Colon (tissue), 2 donors: ENCODE results near the gene TST.

Source experiments
- FAIRE-seq: peaks from 2 replicates; lab custom pipeline; 2012; peaks lifted over from hg19 to GRCh38; lab: Jason Lieb, UNC
- donor health status: control.
- donor health status: control.

Gene TST

DNA sequence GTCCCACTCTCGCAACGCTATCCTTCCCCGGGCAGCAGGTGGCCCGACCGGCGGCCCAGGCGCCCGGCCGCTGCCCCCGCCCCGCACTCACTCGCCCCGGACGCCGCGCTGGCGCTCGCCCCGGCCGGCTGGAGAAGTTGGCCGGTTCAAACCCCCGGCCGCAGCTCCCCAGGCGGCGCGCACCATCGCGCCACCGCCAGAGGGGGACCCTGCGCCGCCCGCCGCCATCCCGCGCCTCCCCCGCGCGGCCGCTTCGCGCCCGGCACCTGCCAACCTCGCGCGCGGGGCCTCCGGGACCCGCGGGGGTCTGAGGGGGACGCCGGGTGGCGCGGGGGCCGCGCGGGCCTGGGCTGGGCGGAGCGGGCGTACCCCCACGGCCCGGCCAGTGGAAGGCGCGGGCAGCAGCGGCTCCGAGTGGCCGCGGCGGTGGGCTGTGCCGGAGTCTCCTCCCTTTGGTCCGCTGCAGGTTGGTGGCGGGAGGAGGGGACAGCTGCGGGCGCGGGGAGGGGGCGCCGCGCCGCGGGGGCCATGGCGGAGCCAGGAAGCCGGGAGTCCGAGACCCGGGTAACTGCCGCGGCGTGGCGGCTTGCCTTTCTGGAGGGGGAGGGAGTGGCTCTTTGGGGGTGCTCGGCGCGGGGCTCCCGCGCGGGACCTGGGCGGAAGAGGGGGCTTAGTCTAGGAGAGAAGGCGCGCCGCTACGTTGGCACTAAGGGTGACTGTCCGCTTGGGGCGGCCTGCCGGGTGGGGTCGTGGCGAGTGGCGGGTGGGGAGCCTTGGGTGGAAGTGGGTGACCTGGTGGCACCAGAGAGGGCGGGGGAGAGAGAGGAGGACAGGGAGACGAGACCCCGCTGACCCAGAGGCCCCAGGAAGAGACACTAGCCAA, at the start of gene TST, which contains the start of gene MPST:
TSS of gene TST (minus strand) at position 139 of the 883 bp plus-strand sequence. CDS start 715 bp downstream, outside the sequence.
TSS of gene MPST (plus strand) at position 434 of the 883 bp plus-strand sequence. CDS start at position 529, 95 bp downstream.
- FAIRE-seq, result no peak

DNA sequence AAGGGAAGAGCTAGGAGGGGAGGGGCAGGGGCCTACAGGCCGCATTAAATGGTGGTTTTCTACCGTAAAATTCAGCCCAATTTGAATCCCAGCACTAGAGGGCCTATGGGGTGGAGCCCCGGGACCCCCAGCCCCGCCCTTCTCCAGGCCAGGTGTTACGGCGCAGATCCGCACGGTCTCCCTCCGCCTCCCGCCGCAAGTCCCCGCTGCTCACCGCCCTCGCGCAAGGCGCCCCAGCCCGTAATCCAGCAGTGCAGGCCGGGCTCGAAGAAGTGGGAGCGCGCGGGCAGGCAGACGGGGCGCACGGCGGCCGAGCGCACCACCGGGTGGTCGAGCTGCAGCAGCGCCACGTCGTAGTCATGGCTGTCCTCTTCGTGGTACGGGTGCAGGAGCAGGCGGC, 49.6 kb upstream of the TST start:
- no peak for FAIRE-seq

DNA sequence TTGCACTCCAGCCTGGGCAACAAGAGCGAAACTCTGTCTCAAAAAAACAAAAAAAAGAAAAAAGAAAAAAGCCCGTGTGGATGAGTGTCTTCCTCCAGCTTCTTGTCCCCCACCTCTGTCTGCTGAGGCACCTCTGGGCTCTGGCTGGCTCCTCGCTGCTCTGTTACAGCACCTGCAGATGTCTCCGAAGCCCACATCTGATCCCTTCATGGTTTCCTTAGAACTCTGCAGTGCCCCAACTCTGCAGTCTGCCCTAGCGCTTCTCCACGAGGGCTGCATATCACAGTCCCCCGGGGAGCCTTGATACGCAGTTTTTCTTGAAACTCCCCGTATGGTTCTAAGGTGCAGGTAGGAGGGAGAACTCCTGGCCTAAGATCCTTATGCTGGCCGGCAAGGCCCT, 48.2 kb upstream of the TST start:
- FAIRE-seq, result no peak

DNA sequence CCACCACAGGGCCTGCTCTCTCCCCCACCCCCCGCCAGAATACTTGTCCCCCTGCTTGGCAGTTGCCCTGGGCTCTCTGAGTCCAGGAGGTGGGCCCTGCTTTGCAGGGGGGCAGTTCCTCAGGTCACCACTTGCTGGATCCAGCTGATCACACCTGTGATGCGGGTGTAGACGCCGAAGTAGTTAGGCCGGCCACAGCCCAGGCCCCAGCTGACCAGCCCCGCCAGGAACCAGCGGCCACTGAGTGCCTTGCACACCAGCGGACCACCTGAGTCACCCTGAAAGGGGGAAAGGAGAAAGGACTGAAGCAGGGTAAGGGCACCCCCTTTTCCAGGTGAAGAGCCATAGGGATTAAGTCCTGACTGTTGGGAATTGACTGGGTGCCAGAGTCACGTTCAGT, 46.7 kb upstream of the TST start:
- FAIRE-seq, result no peak

DNA sequence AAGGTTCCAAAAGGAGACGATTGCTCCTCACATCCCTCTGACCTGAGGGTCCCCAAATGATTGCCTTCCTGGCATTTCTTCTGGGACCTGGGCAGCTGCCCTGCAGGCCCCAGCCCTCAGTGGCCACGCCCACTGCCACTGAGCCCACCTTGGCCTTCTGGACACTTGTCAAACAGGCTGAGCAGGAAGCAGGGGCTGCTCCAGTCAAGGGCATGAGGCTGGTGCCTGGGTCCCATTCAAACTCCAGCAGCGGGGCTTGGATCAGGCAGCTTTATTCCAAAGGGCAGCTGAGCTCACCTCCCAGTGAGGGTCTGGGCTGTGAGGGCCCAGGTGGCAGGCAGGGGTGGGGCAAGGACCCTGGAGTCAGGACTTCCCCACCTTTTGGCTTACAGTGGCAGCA, 45.9 kb upstream of the TST start:
- FAIRE-seq, result no peak

DNA sequence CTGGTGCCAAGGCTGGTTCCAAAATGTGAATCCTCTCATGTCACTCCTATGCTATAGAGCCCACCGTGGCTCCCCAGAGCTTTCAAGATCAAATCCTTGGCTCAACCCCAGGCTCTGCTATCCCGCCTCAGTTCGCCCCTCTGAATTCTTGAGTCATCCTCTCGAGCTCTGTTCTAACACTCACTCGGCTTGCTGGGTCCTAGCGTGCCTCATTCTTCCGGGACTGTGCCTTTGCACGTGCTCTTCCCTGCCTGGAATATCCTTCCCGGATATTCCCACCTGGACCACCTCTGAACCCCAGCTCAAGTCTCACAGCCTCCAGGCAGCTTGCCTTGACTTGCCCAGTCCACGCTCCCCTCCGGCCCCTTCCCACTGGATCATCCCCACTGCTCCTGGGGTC, 45.3 kb upstream of the TST start:
- FAIRE-seq, result no peak

DNA sequence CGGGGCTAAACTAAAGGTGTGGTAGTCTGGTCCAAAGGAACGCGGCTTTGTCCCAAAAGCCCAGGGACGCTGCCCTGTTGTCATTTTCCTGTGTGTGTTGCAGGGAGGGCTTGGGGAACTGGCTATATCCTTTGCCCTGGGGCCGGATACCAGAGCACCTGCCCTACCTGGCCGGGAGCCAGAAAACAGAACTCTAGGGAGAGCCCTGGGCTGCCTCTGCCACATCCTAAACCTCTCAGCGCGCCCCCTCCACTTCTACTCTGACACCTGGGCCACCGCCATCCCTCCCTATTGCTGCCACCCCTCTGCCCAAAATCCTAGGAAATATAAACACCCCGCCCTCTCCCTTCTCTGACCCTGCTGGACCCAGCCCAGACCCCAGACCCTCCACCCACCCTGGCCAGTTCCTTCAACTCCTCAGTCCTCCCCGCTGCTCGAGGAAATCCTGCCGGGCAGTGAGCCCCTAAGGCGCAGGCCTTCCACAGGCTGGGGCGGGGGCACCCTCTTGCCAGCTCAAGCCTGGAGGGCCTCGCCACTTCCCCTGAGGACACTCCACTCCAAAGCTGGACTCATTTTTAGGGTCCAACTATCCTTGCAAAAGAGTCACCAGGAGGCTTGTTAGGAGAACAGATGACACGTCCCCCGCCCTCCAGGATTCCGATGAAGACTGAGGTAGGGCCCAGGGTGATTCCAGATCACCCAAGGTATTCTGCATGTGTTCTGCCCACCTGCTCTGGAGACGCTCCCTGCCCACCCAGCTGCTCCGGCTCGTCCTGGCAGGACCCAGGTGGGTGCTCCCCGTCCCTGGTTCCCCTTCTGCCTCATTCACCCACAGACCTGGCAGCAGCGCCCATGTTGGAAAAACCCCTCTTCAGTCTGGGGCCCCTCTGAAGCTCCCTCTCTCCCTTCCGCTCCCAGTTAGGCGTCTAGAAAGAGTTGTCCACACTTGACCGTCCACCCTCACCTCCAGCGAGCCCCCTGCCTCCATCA, 44.5 kb upstream of the TST start:
- FAIRE-seq, result no peak

DNA sequence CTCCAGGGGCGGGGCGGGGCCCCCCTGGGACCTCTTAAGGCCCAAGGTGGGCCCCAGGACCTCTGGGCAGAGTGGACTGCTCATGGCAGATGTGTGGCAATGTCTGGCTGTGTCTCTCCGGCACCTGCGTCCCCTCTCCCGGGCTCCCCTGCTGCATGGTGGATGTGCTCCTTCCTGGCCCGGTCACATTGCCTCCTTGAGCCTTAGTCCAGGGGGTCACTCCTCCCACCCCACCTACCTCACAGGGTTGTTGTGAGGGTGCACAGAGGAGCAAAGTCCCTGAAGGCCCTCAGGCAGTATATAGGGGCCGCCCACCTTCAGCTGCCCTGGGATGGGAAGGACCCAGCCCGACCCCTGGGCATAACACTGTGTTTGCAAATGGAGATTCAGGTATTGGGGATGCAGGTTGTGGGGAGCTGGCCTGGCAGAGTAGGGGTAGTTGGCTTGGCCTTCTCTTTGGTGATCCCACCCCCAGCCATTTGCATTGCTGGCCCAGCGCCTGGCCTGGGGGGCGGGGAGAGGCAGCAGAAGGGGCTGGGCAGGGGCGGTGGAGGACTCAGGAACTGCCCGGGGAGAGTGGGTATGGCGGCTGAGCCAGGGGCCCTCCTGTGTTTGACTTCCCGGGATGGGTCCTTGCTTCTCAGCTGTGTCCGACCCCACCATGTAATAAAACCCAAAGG, 43.6 kb upstream of the TST start:
- FAIRE-seq, result no peak

DNA sequence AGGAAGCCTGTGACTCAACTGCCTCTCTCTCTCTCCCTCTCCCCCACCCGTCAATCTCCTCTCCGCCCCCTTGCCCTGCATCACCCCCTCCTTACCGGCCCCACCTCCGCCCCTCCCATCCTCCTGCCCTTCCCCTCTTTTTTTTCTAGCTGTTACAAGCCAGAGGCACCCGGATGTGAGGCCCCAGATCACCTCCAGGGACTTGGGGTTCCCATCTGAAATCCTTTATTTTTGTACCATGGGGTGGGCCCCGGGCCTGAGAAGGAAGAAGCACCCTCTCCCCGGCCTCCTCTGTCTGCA, 43.1 kb upstream of the TST start:
- FAIRE-seq, result no peak

DNA sequence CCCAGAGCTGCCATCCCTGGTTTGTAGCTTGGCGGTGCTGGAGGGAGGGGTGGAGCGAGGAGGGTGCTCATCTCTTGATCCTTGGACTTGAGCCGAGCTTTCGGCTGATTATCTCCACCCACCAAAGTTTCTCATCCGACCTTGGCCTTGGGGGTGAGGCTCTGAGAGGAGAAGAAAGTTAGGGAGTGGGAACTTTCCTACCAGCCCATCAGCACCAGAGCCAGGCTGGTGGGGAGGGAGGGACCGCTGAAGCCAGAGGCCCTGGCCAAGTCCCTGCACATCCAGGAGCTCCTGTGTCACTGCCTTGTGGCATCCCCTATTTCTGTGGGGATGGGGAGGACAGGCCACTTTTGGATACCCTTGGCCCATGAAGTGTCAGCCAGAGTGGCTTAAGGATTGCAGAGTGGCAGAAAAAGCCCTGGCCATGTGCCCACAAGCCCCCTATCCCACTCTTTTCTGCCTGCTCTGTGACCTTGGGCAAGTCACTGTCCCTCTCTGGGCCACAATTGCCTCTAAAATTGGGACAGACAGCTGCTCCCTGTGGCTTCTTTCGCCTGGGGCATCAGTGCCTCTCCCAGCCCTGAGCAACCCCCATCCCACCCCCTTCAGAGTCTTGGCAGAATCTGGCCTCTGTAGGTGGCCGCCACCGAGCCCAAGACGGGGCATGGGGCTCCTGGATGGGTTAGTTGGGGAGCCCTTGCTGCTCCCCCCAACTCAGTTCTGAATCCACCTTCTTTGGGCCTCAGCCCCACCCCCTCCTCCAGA, 42.5 kb upstream of the TST start:
- FAIRE-seq, result no peak

DNA sequence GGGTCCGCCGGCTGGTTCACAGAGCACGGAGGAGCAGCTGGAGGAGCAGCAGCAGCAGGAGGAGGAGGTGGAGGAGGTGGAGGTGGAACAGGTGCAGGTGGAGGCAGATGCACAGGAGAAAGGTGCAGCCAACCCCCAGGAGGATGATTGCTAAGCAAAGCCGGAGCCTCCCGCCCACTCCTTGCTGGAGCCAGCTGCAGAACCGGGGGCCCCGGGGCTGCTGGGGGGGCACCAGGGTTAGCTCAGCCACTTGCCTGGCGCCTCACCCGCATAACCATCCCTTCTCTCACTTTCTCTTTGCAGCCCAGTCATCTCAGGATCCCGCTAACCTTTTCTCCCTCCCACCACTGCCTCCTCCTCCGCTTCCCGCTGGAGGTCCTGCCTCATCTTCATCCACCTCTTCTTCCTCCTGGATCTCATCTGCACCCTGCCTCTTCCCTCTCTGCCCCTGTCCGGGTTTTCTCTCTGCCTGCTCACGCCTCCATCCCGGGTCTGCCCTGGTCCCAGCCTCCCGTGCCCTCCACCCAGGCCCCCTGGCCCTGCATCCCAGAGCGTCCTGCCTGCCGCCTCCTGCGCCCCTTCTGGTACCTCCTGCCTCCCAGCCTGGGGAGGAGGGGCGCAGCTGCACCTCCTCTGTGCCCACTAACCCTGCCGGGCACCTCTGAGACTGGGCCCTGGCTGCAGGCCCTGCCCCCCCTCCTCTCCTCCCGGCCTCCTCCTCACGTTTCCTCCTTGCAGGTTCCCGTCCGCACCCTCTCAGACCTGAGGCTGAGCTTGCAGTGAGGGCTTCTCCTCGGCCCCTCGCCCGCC, 41.8 kb upstream of the TST start:
- FAIRE-seq, result no peak

DNA sequence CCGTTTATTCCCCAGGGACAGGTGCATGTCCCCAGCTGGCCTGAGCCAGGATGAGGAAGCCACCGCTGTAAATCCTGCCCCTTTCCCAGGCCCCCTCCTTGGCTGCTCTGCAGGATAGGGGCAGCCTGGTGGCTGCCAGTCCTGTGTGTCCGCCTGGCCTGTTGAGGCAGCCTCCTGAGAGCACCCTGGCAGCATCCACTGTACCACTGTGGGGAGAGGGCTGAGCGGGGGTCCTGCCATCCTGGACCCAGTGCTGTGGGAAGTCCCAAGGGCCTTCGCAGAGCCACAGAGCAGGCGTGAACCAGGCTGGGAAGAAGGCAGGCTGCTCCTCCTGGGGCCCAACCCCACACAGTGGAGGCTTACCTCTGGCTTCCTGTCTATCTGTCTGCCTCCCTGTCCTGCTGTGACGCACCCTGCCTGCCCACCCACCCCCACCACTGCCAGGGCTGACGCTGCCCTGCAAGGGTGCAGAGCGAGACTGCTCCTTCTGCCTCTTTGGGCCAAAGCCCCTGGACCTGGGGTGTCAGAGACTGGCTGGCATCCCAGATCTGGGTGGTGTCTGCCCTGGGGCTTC, 40.7 kb upstream of the TST start:
- no peak for FAIRE-seq

DNA sequence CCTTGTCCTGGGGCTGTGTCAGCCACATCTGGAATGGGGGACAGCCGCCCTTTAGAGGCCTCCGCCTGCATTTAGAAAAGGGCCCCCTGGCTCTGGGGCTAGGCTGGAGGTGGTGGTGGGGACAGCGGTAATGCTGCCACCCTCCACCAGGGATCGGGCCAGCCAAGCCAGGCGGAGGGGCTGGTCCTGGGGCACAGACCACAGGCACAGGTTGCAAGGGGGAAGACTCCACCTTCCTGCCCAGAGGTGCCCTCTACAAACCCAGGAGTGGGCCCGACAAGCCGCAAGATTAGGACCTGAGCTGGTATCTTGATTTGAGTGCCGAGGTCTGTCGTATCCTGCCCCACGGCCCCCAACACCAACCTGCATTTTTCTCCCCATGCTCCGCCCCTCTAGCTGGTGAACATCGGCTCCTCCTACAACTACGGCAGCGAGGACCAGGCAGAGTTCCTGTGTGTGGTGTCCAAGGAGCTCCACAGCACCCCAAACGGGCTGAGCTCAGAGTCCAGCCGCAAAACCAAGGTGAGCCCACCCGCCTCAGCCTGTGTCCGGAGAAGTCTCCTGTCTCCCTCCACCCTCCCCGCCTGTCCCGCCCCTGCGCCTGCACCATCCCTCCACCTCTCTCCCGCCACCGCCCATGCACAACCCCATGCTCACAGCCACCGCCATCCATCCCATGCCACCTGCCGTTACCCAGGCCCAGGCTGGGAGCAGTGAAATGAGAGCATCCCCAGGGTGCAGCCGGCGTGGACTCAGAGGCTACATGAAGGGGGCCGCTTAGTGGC, 39.9 kb upstream of the TST start:
- FAIRE-seq, result no peak

DNA sequence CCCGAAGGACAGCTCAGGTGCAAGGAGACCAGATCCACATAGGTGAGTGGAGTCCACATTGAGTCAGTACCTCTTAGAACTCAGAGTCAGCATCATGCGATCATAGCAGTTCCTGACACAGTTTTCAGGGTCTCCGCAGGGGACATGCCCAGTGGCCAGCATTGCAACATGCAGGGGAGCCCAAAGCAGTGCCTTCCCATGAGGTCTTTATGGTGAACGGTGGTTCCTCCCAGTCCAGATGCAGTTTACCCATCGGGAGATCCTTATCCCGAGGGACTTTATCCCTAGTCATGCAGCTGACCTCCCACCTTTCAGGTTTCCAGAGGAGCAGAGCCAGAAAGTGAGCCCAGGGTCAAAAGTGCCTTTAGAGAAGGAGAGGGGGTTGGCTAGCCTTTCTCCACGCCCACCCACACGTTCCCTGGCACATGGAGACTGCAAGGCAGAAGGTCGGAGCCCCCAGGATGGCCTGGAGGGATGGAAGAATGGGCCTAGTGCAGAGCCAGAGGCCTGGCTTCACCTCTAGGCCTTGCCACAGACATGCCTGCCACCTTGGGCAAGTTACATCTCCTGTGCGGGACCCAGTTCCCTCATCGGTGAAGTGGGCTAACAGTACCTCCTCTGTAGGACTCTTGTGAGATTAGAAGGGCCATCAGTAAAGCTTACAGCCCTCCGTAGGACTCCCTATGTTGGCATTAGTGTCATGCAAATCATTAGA, 38.7 kb upstream of the TST start:
- FAIRE-seq, result no peak

DNA sequence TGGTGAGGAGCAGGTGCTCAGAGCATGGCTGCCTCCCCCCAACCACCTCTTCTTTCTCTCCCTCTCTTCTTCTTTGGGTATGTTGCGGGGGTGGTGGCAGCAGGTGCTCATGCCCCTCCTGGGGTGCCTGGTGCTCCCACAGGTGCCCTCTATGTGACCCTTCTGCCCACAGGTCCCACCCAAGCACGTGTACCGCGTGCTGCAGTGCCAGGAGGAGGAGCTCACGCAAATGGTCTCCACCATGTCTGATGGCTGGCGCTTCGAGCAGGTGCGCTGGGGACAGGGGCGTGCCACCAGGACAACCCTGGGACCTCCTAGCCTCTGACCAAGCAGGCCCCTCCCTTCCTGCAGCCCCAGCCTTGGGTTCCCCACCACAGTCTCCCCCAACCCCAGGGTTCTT, 38.0 kb upstream of the TST start:
- FAIRE-seq, result no peak

DNA sequence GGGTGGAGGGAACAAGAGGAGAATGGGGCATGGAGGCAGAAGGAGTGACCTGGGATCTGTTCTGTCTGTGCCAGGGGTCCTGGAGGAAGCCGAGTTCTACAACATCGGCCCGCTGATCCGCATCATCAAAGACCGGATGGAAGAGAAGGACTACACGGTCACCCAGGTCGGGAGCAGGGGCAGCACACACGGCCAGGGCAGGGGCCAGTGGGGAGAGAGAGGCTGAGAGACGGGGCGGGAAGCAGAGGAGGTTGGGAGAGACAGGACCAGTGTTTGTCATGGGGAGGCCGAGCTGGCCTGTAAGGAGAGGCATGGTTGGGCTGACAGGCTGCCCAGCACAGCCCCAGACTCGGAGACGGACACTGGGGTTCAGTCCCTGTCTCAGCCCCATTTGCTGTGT, 37.0 kb upstream of the TST start:
- no peak for FAIRE-seq

DNA sequence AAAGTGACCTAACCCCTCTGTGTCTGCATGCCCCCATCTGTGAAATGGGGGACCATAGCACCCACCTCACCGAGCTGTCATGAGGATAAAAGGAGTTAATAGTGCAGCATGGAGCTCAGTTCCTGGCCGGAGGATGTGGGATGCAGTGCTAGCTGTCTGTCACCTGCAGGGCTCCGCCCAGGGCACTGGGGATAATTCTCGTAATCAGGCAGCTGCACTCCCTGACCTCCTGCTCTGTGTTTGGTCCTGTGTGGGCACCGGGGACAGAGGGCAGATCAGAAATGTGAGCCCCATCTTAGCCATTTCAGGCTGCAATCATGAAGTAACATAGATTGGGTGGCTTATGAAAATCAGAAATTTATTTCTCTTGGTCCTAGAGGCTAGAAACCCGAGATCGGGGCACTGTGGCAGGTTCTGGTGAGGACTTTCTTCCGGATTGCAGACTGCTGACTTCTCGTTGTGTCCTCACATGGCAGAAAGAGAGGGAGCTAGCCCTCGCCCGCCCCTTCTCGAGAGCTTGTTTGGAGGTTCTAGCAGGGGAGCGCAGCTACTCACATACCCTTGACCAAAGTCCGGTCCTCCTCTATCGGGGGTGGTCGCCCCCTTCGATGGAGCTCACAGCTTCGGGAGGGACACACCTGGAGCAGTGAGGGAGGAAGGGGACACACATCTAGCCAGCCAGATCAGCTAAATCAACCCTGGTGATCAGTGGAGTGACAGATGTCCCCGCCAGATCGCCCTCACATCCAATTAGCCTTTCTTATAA, 35.5 kb upstream of the TST start:
- FAIRE-seq, result no peak

DNA sequence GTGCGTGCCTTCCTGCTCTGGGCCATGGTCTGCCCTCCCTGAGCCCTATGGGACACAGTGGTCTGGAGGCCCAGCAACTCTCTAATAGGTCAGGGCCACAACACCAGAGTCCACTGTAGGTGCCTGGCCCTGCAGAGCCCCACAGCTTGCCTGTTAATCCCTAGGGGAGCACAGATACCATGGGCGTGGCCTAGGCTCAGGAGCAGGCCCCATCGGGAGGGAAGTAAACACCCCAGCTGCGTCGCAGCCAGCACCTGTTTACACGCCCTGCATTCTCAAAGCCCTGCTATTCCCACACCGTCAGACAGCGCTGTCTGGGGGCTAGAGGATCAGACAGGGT, 34.8 kb upstream of the TST start:
- FAIRE-seq, result no peak
